ENCODE data around the gene OVCA2. TPM values are rescaled to one million over a fixed set of nuclear protein-coding genes. Genes with fewer than 3 reads are reported as not detected.

The OVCA2 gene
- total and polyA plus RNA-seq, 2 donors from 2014 or later = 22.9 to 63.6 TPM

DNA sequence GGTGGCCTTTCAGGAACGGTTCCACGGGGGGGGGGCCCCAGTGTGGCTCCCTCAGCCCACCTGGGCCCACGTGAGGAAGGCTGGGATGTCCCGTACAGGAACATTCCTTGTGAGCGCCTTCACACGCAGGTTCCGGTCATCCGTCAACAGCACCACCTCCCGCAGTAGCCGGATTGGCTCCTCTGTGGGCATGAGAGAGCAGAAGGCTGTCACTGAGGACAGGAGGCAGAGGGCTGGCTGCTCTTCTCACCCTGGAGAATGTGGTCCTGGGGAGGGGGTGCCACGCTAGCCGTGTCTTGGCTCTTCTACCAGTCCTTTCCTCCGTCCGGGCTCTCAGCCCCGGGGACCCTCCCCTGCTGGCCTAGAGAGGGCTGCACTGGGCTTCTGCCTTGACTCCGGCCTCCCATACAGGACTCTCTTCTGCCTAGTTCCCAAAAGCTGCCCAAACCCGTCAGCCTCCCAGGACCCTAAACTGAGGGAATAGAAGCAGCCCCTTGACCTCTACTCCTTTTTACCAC, 19.7 kb downstream of the OVCA2 start:
- H3K36me3 ChIP-seq (ENCODE audit: control insufficient read depth in 2 of 3, insufficient read depth in 3 of 3, low read length in 3 of 3) = peaks cover 0 to 6% (median 0%) of the 10 kb centered on the region in 3 donors
- TF ChIP-seq, protein P1, sequence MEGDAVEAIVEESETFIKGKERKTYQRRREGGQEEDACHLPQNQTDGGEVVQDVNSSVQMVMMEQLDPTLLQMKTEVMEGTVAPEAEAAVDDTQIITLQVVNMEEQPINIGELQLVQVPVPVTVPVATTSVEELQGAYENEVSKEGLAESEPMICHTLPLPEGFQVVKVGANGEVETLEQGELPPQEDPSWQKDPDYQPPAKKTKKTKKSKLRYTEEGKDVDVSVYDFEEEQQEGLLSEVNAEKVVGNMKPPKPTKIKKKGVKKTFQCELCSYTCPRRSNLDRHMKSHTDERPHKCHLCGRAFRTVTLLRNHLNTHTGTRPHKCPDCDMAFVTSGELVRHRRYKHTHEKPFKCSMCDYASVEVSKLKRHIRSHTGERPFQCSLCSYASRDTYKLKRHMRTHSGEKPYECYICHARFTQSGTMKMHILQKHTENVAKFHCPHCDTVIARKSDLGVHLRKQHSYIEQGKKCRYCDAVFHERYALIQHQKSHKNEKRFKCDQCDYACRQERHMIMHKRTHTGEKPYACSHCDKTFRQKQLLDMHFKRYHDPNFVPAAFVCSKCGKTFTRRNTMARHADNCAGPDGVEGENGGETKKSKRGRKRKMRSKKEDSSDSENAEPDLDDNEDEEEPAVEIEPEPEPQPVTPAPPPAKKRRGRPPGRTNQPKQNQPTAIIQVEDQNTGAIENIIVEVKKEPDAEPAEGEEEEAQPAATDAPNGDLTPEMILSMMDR (IDR thresholded peaks at IDR 0.05; ENCODE audit: borderline replicate concordance, extremely low read depth, insufficient read depth) = no peak
- peaks cover 5% of the 10 kb centered on the region for H3K27me3 ChIP-seq (ENCODE audit: control insufficient read depth, insufficient read depth, low read length)
- DNase-seq = peak in 2 of 5 donors; percentile 9 to 16
- intact Hi-C loops (cut with DNase I) = no loop called here
- peaks cover 0 to 16% (median 2%) of the 10 kb centered on the region in 3 donors for H3K4me1 ChIP-seq (ENCODE audit: control insufficient read depth in 2 of 3, insufficient read depth in 2 of 3, low read depth in 1 of 3, low read length in 3 of 3)
- peak overlapping the region; percentile 32 to 83 for H3K27ac ChIP-seq (ENCODE audit: low read depth in 2 of 2, low read length in 2 of 2)
- peak overlapping the region in 1 of 3 donors; percentile 4 for H3K9ac ChIP-seq (ENCODE audit: low read length in 3 of 3)
- no peak overlapping the region for H3K4me3 ChIP-seq (ENCODE audit: low read length in 3 of 3)
- FAIRE-seq = no peak
- no peaks in the 10 kb centered on the region for H3K9me3 ChIP-seq (ENCODE audit: control insufficient read depth in 2 of 3, insufficient read depth in 1 of 3, low read length in 3 of 3)

DNA sequence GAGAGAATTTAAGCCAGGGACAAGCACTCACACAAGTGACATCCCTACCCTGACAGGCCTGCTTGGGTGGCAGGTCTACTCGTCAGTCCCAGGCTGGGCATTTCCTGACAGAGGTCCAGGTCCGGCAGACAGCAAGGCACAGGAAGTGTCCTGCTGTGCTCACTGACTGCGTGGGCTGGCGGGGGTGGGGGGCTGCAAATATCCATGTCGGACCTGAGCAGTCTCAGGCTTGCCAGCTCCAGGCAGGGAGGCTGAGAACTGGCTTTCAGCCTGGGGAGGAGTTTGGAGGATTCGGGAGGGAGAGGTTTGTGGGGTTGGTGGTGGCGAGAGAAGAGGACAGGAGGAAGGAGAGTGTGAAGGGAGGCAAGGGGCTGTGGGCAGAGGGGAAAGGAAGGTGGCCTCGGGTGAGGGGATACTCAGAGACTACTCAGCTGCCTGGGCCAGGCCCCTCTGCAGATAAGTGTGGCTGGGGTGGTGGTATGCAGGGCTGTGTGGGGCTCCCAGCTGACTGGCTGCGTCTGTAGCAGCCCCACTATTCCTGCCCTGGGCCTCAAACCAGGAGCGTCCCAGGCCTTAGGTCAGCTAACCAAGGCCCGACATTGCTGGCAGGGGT, 20.9 kb downstream of the OVCA2 start:
- Histone ChIP-seq H3K27ac (ENCODE audit: low read depth in 2 of 2, low read length in 2 of 2) (peak overlapping the region; percentile 56 to 60), H3K4me3 (ENCODE audit: low read length in 3 of 3) (no peak overlapping the region), H3K36me3 (ENCODE audit: control insufficient read depth in 2 of 3, insufficient read depth in 3 of 3, low read length in 3 of 3) (peaks cover 0 to 6% (median 0%) of the 10 kb centered on the region in 3 donors), H3K9me3 (ENCODE audit: control insufficient read depth in 2 of 3, insufficient read depth in 1 of 3, low read length in 3 of 3) (no peaks in the 10 kb centered on the region), H3K27me3 (ENCODE audit: control insufficient read depth, insufficient read depth, low read length) (peaks cover 5% of the 10 kb centered on the region), H3K9ac (ENCODE audit: low read length in 3 of 3) (no peak overlapping the region), H3K4me1 (ENCODE audit: control insufficient read depth in 2 of 3, insufficient read depth in 2 of 3, low read depth in 1 of 3, low read length in 3 of 3) (peaks cover 0 to 18% (median 7%) of the 10 kb centered on the region in 3 donors)
- FAIRE-seq = no peak
- DNase-seq = peak in 3 of 5 donors; percentile 40 to 70 (median 40)
- TF ChIP-seq, protein P1 (IDR thresholded peaks at IDR 0.05; ENCODE audit: borderline replicate concordance, extremely low read depth, insufficient read depth) = no peak
- intact Hi-C loops (cut with DNase I) = no loop called here

DNA sequence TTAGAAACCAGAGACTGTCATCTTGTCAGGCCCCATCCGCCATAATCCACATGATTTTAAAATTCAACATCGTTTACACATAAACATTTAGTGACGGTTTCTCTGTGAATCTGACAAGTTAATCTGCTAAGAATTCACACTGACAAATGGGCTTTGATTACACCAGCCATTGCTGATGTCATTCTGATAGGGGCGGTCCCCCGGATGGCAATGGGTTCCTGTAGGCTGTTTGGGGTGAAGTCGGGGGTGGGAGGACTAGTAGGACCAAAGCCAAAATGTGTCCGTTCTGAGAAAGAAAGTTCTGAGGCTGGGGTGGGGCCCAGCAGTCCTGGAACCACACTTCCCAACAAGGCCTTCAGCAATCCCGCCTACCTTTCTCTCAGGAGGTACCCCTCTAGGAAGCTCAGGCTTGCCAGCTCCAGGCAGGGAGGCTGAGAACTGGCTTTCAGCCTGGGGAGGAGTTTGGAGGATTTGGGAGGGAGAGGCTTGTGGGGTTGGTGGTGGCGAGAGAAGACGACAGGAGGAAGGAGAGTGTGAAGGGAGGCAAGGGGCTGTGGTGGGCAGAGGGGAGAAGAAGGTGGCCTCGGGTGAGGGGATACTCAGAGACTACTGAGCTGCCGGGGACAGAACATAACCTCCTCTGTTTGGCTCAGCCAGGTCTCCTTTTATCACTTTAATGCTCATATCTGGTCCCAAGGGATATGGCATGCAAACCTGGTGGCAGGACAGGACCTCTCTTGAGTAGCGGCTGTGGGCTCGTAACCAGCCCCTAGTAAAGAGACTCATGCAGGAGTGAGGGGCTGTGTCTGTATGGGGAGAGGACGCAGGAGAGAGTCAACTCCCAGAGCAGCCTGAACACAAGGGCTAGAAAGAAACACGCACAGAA, 21.7 kb downstream of the OVCA2 start:
- Histone ChIP-seq H3K9me3 (ENCODE audit: control insufficient read depth in 2 of 3, insufficient read depth in 1 of 3, low read length in 3 of 3) (no peaks in the 10 kb centered on the region), H3K36me3 (ENCODE audit: control insufficient read depth in 2 of 3, insufficient read depth in 3 of 3, low read length in 3 of 3) (peaks cover 0 to 6% (median 0%) of the 10 kb centered on the region in 3 donors), H3K27ac (ENCODE audit: low read depth in 2 of 2, low read length in 2 of 2) (peak overlapping the region; percentile 2 to 56), H3K9ac (ENCODE audit: low read length in 3 of 3) (no peak overlapping the region), H3K27me3 (ENCODE audit: control insufficient read depth, insufficient read depth, low read length) (peaks cover 2% of the 10 kb centered on the region), H3K4me3 (ENCODE audit: low read length in 3 of 3) (no peak overlapping the region), H3K4me1 (ENCODE audit: control insufficient read depth in 2 of 3, insufficient read depth in 2 of 3, low read depth in 1 of 3, low read length in 3 of 3) (peaks cover 0 to 18% (median 7%) of the 10 kb centered on the region in 3 donors)
- FAIRE-seq (no peak), DNase-seq (peak in 4 of 5 donors; percentile 8 to 70 (median 34))
- TF ChIP-seq, protein P1 (IDR thresholded peaks at IDR 0.05; ENCODE audit: borderline replicate concordance, extremely low read depth, insufficient read depth) = no peak
- intact Hi-C loops (cut with DNase I) = no loop called here
